DND-41 (cell line): Measurements from ENCODE around the gene TNIK.

Source experiments
- ATAC-seq: fragments of 200-7000 bp; cut with Tn5 transposase; 3 replicates; pipeline ENCODE4 v1.9.1; 2021; ENCODE audit warnings: low read depth; ENCODE audit not compliant: insufficient read depth
- DNase-seq: peaks from one replicate; pipeline ENCODE4 v3.0.0-alpha.2; 2020
- H2AFZ ChIP-seq: 2 replicates; pipeline ENCODE4 v1.6.0; 2012; ENCODE audit warnings: low read depth, low read length
- H3K27ac ChIP-seq: 2 replicates; pipeline ENCODE4 v1.5.1; 2012; ENCODE audit warnings: low read length, inconsistent platforms
- H3K27me3 ChIP-seq: fragments of 200-600 bp; sonication (generic); 2 replicates; pipeline ENCODE4 v1.6.0; 2012; ENCODE audit warnings: low read length, mild to moderate bottlenecking, inconsistent platforms; ENCODE audit not compliant: insufficient read depth, poor library complexity
- H3K36me3 ChIP-seq: 2 replicates; pipeline ENCODE4 v1.5.1; 2012; ENCODE audit warnings: low read length, inconsistent platforms; ENCODE audit not compliant: insufficient read depth
- H3K4me1 ChIP-seq: 2 replicates; pipeline ENCODE4 v1.5.1; 2012; ENCODE audit warnings: mild to moderate bottlenecking, low read length; ENCODE audit not compliant: insufficient read depth
- H3K4me2 ChIP-seq: 2 replicates; pipeline ENCODE4 v1.6.0; 2012; ENCODE audit warnings: mild to moderate bottlenecking, moderate library complexity, low read length, inconsistent platforms; ENCODE audit not compliant: insufficient read depth
- H3K4me3 ChIP-seq, 2 experiments: fragments of 200-600 bp in 1 of 2; shearing (Covaris generic) in 1 of 2; 2 replicates each; pipeline ENCODE4 v1.5.1; 2012 to 2016; ENCODE audit warnings: inconsistent platforms in 2 of 2, low read length in 2 of 2, mild to moderate bottlenecking in 2 of 2, low read depth in 1 of 2, moderate library complexity in 1 of 2
- H3K79me2 ChIP-seq: 2 replicates; pipeline ENCODE4 v1.6.0; 2012; ENCODE audit warnings: low read length, inconsistent platforms; ENCODE audit not compliant: insufficient read depth
- H3K9ac ChIP-seq: 2 replicates; pipeline ENCODE4 v1.6.0; 2012; ENCODE audit warnings: low read depth, mild to moderate bottlenecking, inconsistent platforms, low read length, moderate library complexity
- H3K9me3 ChIP-seq: 2 replicates; pipeline ENCODE4 v1.5.1; 2012; ENCODE audit warnings: low read length, moderate library complexity, mild to moderate bottlenecking, inconsistent platforms; ENCODE audit not compliant: insufficient read depth, severe bottlenecking
- H4K20me1 ChIP-seq: 2 replicates; pipeline ENCODE4 v1.6.0; 2012; ENCODE audit warnings: low read length; ENCODE audit not compliant: insufficient read depth
- EZH2 ChIP-seq: IDR thresholded peaks from 3 replicates; pipeline ENCODE4 v1.6.1; 2012; ENCODE audit warnings: borderline replicate concordance, low read depth, mild to moderate bottlenecking, moderate library complexity, low read length, inconsistent platforms; ENCODE audit not compliant: severe bottlenecking
- TF ChIP-seq, protein P1 (sequence below): IDR thresholded peaks from 2 replicates; pipeline ENCODE4 v1.5.1; 2012; ENCODE audit warnings: borderline replicate concordance, low read length, moderate library complexity, mild to moderate bottlenecking; ENCODE audit not compliant: poor library complexity, severe bottlenecking; ENCODE audit errors: extremely low read depth

Gene TNIK

DNA sequence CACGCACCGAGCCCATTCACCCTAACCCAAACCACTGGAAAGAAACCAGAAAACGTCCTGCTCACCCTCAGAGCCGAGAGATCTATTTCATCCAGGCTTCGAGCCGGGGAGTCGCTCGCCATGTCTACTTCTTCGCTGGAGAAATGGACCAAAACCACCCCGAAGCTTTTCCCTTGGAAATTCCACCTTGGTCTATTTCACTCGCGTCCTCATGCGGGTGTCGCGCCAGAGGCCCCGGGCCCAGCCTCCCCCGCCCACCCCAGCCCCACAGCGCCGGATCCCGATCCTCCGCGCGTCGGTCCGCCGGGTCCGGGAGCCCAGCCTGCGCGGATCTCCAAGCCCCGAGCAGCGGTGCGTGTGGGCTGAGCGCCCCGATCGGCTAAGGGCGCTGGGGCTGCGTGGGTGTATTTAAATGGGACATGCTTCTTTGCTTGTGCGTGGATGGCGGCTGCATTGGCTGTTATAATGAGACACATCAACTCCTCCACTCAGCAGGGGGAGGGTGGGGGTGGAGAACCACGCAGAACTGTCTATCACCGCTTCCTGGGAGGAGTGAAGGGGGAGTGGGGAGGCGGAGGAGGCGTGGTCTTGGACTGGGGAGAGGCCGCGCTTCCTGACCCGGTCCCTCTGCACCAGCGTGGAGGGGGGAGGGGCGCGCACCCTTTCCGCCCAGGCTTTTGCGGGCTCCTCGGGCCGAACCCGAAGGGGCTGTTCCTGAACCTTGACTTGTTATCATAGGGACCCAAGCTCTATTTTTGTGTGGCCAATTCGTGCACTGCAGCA is at the start of gene TNIK:
Gene TNIK, minus strand, starts transcription at position 464 of the 783 bp plus-strand sequence. Its CDS starts 342 bp downstream, at position 122.
- Histone ChIP-seq H4K20me1 (no peaks in the 10 kb centered on the region), H3K4me3 (no peak within 1 kb of the TSS), H2AFZ (no peak within 1 kb of the TSS), H3K4me1 (peaks cover 16% of the 10 kb centered on the region; the same call in 1 of the 2 replicates), H3K9ac (no peak within 1 kb of the TSS), H3K27ac (no peak within 1 kb of the TSS), H3K27me3 (peaks cover 43% of the 10 kb centered on the region), H3K9me3 (no peaks in the 10 kb centered on the region), H3K79me2 (no peaks in the 10 kb centered on the region), H3K36me3 (no peaks in the 10 kb centered on the region), H3K4me2 (peak within 1 kb of the TSS; percentile 21; the same call in 1 of the 2 replicates)
- DNase-seq: peak; percentile 10
- ATAC-seq: no peak
- TF ChIP-seq, protein P1, sequence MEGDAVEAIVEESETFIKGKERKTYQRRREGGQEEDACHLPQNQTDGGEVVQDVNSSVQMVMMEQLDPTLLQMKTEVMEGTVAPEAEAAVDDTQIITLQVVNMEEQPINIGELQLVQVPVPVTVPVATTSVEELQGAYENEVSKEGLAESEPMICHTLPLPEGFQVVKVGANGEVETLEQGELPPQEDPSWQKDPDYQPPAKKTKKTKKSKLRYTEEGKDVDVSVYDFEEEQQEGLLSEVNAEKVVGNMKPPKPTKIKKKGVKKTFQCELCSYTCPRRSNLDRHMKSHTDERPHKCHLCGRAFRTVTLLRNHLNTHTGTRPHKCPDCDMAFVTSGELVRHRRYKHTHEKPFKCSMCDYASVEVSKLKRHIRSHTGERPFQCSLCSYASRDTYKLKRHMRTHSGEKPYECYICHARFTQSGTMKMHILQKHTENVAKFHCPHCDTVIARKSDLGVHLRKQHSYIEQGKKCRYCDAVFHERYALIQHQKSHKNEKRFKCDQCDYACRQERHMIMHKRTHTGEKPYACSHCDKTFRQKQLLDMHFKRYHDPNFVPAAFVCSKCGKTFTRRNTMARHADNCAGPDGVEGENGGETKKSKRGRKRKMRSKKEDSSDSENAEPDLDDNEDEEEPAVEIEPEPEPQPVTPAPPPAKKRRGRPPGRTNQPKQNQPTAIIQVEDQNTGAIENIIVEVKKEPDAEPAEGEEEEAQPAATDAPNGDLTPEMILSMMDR: no peak
- no peak for TF ChIP-seq EZH2

DNA sequence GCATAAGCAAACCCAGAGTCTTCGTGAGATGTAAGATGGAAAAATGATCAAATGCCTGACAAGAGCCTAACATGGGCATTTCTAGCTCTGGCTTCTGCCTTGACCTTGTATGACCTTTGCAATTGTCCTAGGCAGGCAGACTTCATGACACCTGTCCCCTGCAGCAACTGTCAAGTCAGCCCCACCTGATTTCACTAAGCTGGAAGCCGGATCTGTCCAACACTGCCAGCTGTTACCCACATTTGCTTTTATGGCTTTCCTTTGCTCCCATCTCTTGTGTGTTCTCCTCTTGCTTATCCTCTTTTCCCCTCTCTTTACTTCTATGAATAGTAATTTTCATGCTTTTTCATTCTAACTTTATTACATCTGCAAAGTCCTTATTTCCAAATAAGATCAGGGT is 48.5 kb upstream of the TNIK start:
- Histone ChIP-seq H3K4me2 (no peak overlapping the region), H2AFZ (no peak overlapping the region), H4K20me1 (no peaks in the 10 kb centered on the region), H3K4me1 (no peaks in the 10 kb centered on the region), H3K4me3 (no peak overlapping the region), H3K27me3 (no peaks in the 10 kb centered on the region), H3K36me3 (no peaks in the 10 kb centered on the region), H3K79me2 (no peaks in the 10 kb centered on the region), H3K9ac (no peak overlapping the region), H3K27ac (no peak overlapping the region), H3K9me3 (no peaks in the 10 kb centered on the region)
- DNase-seq (no peak), ATAC-seq (no peak)
- TF ChIP-seq EZH2: no peak
- TF ChIP-seq, protein P1: no peak

DNA sequence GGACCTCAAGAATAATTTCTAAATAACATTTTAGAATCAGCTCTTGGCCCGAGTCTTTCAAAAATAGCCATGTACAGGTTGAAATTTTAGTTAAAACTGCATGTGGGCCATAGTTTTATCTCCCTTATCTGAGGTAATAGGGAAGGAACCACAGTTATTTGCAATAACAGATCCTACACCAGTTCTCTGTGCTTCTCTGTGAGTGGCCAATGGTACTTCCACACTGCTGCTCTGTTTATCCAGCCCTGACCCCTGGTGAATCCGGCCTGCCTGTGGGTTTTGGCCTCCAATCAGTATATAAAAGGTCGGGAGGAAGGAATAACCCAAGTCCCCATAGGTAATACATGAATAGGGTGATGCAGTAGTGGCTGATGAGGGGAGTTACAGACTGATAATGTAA is 48.0 kb upstream of the TNIK start:
- H3K79me2 ChIP-seq: no peaks in the 10 kb centered on the region
- H3K9ac ChIP-seq: no peak overlapping the region
- H3K9me3 ChIP-seq: no peaks in the 10 kb centered on the region
- DNase-seq (no peak), ATAC-seq (no peak)
- H4K20me1 ChIP-seq: no peaks in the 10 kb centered on the region
- no peaks in the 10 kb centered on the region for H3K4me1 ChIP-seq
- H3K36me3 ChIP-seq: no peaks in the 10 kb centered on the region
- no peaks in the 10 kb centered on the region for H3K27me3 ChIP-seq
- no peak overlapping the region for H3K4me2 ChIP-seq
- TF ChIP-seq, protein P1: no peak
- TF ChIP-seq EZH2: no peak
- H3K4me3 ChIP-seq: no peak overlapping the region
- H2AFZ ChIP-seq: no peak overlapping the region
- H3K27ac ChIP-seq: no peak overlapping the region
